Neural cell (in vitro differentiated cells): ENCODE measurements around the gene GPBAR1.

Experiments
- CTCF ChIP-seq: fragments of 450-650 bp; IDR thresholded peaks from 2 replicates; pipeline ENCODE4 v1.5.1; 2014; ENCODE audit warnings: antibody characterized with exemption, mild to moderate bottlenecking, moderate library complexity; ENCODE audit not compliant: poor library complexity, severe bottlenecking
- EP300 ChIP-seq: fragments of 450-650 bp; conservative IDR thresholded peaks from 2 replicates; pipeline ENCODE4 v1.6.1; 2014; ENCODE audit warnings: antibody characterized with exemption, mild to moderate bottlenecking, moderate library complexity; ENCODE audit not compliant: poor library complexity, severe bottlenecking
- EZH2 ChIP-seq: fragments of 200-600, 300-800 bp; shearing (Covaris generic), sonication (generic); IDR thresholded peaks from 2 replicates; pipeline ENCODE4 v1.6.1; 2014; ENCODE audit warnings: antibody characterized with exemption, low read length, borderline replicate concordance, mild to moderate bottlenecking; ENCODE audit not compliant: insufficient read depth, poor library complexity, severe bottlenecking
- MXI1 ChIP-seq: fragments of 450-650 bp; conservative IDR thresholded peaks from 2 replicates; pipeline ENCODE4 v1.6.1; 2014; ENCODE audit warnings: antibody characterized with exemption, mild to moderate bottlenecking; ENCODE audit not compliant: poor library complexity, severe bottlenecking
- POLR2AphosphoS5 ChIP-seq: IDR thresholded peaks from 2 replicates; pipeline ENCODE4 v1.6.1; 2012
- RAD21 ChIP-seq: fragments of 450-650 bp; conservative IDR thresholded peaks from 2 replicates; pipeline ENCODE4 v1.6.1; 2014; ENCODE audit warnings: antibody characterized with exemption, mild to moderate bottlenecking, moderate library complexity
- REST ChIP-seq: IDR thresholded peaks from 2 replicates; pipeline ENCODE4 v1.6.1; 2012; ENCODE audit warnings: borderline replicate concordance
- SMC3 ChIP-seq: fragments of 450-650 bp; conservative IDR thresholded peaks from 2 replicates; pipeline ENCODE4 v1.6.1; 2014; ENCODE audit warnings: antibody characterized with exemption, mild to moderate bottlenecking, moderate library complexity; ENCODE audit not compliant: poor library complexity
- TAF1 ChIP-seq: IDR thresholded peaks from 2 replicates; pipeline ENCODE4 v1.6.1; 2012; ENCODE audit warnings: low read depth

- no peak for TF ChIP-seq EP300
- no peak for TF ChIP-seq POLR2AphosphoS5
- TF ChIP-seq CTCF, result no peak
- no peak for TF ChIP-seq REST
- no peak for TF ChIP-seq TAF1
- no peak for TF ChIP-seq RAD21
- TF ChIP-seq EZH2, result no peak
- no peak for TF ChIP-seq SMC3
- TF ChIP-seq MXI1, result no peak
Observed at GRCh38 chr2:218238887-218239286, 21.9 kb upstream of the GPBAR1 start.
